Small intestine (tissue), 7 donors: ENCODE data around the gene MADCAM1. TPM values are rescaled to one million over a fixed set of nuclear protein-coding genes. Genes with fewer than 3 reads are reported as not detected.

Source experiments
- DNase-seq, 2 donors: peaks; one replicate each; pipeline versions ENCODE4 v3.0.0 to v3.0.0-alpha.2; 2013
- FAIRE-seq: peaks from 2 replicates; lab custom pipeline; 2012; peaks lifted over from hg19 to GRCh38; lab: Jason Lieb, UNC
- H3K27ac ChIP-seq, 3 donors: one replicate each; pipeline ENCODE4 v1.5.1; 2013; ENCODE audit warnings: low read length in 2 of 3, mild to moderate bottlenecking in 2 of 3, control low read depth in 1 of 3, inconsistent platforms in 1 of 3, low read depth in 1 of 3, moderate library complexity in 1 of 3
- H3K27me3 ChIP-seq, 3 donors: one replicate each; pipeline ENCODE4 v1.6.1; 2013; ENCODE audit warnings: low read length in 3 of 3, inconsistent platforms in 1 of 3; ENCODE audit not compliant: control insufficient read depth in 3 of 3, insufficient read depth in 3 of 3
- H3K36me3 ChIP-seq, 3 donors: one replicate each; pipeline ENCODE4 v1.6.1; 2013; ENCODE audit warnings: low read length in 3 of 3, inconsistent platforms in 1 of 3, low read depth in 1 of 3, mild to moderate bottlenecking in 1 of 3, moderate library complexity in 1 of 3; ENCODE audit not compliant: control insufficient read depth in 3 of 3, insufficient read depth in 2 of 3
- H3K4me1 ChIP-seq, 3 donors: one replicate each; pipeline ENCODE4 v1.6.1; 2013; ENCODE audit warnings: low read length in 2 of 3, inconsistent platforms in 1 of 3, low read depth in 1 of 3, mild to moderate bottlenecking in 1 of 3, moderate library complexity in 1 of 3; ENCODE audit not compliant: control insufficient read depth in 3 of 3, insufficient read depth in 2 of 3
- H3K4me3 ChIP-seq, 3 donors: one replicate each; pipeline ENCODE4 v1.5.1; 2013; ENCODE audit warnings: low read length in 3 of 3, control low read depth in 1 of 3, inconsistent platforms in 1 of 3, low read depth in 1 of 3, mild to moderate bottlenecking in 1 of 3, moderate library complexity in 1 of 3
- H3K9me3 ChIP-seq, 2 donors: one replicate each; pipeline ENCODE4 v1.6.1; 2013; ENCODE audit warnings: low read depth in 1 of 2, low read length in 1 of 2; ENCODE audit not compliant: control insufficient read depth in 2 of 2, insufficient read depth in 1 of 2
- WGBS, 3 donors: extraction: QIAGEN DNeasy Blood & Tissue Kit; methylation state at CpG; one replicate each; pipeline ENCODE4 v1.1.7; 2013; 5-methylcytosine and 5-hydroxymethylcytosine counted together
- polyA plus RNA-seq, 4 donors: library from polyadenylated mRNA; stranded (reverse) in 3 of 4; unstranded in 1 of 4; fragments of 200-250 nt in 3 of 4; fragments of 120-200 nt in 1 of 4; gene quantifications; one replicate each; pipeline versions ENCODE4 v1.2.1 to v1.2.3, GENCODE V29; 2013
- donor health status: healthy with polysubstance abuse.
- donor health status: control.
- donor health status: control.
- donor health status: Bipolar disorder and iron deficiency.
- donor health status: healthy.

The MADCAM1 gene
- polyA plus RNA-seq, 4 donors: 1.1 to 11.3 (median 6.4) TPM; not detected in 1

GRCh38 chr19:460877-461720, 35.2 kb upstream of the MADCAM1 start, which contains the start of gene SHC2:
SHC2 (minus strand) TSS chr19:461033; CDS start chr19:460996, 37 bp downstream.
- H3K27ac ChIP-seq: peak within 1 kb of the TSS; percentile 34 to 95 (median 87)
- DNase-seq (peak in 1 of 2 donors; percentile 67), FAIRE-seq (no peak)
- H3K27me3 ChIP-seq: peaks cover 0 to 6% (median 3%) of the 10 kb centered on the region in 3 donors
- H3K4me1 ChIP-seq: peaks cover 0 to 8% (median 0%) of the 10 kb centered on the region in 3 donors
- no peaks in the 10 kb centered on the region for H3K9me3 ChIP-seq
- peaks cover 0 to 8% (median 0%) of the 10 kb centered on the region in 3 donors for H3K36me3 ChIP-seq
- peak within 1 kb of the TSS; percentile 51 to 74 (median 52) for H3K4me3 ChIP-seq
- 0 to 4% (median 2%) methylated on average over 23 to 84 of the region's 85 CpGs for WGBS, 3 donors

GRCh38 chr19:461721-462551, 34.4 kb upstream of the MADCAM1 start:
- Histone ChIP-seq H3K9me3 (no peaks in the 10 kb centered on the region), H3K27me3 (peaks cover 0 to 6% (median 3%) of the 10 kb centered on the region in 3 donors), H3K36me3 (peaks cover 0 to 5% (median 0%) of the 10 kb centered on the region in 3 donors), H3K4me3 (peak overlapping the region; percentile 30 to 51 (median 47)), H3K4me1 (peaks cover 0 to 8% (median 0%) of the 10 kb centered on the region in 3 donors), H3K27ac (peak overlapping the region; percentile 24 to 80 (median 65))
- FAIRE-seq (no peak), DNase-seq (peak; percentile 91 to 95)
- WGBS, 3 donors: 4 to 7% (median 5%) methylated on average over 54 to 60 of the region's 60 CpGs

GRCh38 chr19:463483-464207, 32.6 kb upstream of the MADCAM1 start:
- Histone ChIP-seq H3K36me3 (no peaks in the 10 kb centered on the region), H3K9me3 (no peaks in the 10 kb centered on the region), H3K27me3 (peaks cover 0 to 6% (median 3%) of the 10 kb centered on the region in 3 donors), H3K4me1 (peaks cover 0 to 8% (median 0%) of the 10 kb centered on the region in 3 donors), H3K27ac (no peak overlapping the region), H3K4me3 (no peak overlapping the region)
- 77 to 86% (median 82%) methylated on average over 29 to 35 of the region's 35 CpGs for WGBS, 3 donors
- FAIRE-seq (no peak), DNase-seq (no peak)

GRCh38 chr19:464208-464545, 32.1 kb upstream of the MADCAM1 start:
- no peaks in the 10 kb centered on the region for H3K9me3 ChIP-seq

GRCh38 chr19:465056-465816, 31.1 kb upstream of the MADCAM1 start:
- FAIRE-seq (no peak), DNase-seq (no peak)
- no peak overlapping the region for H3K4me3 ChIP-seq
- 91 to 96% (median 96%) methylated on average over 3 of the region's 3 CpGs for WGBS, 3 donors
- no peaks in the 10 kb centered on the region for H3K9me3 ChIP-seq
- no peaks in the 10 kb centered on the region for H3K36me3 ChIP-seq
- H3K27me3 ChIP-seq: peaks cover 0 to 6% (median 3%) of the 10 kb centered on the region in 3 donors
- peaks cover 0 to 8% (median 0%) of the 10 kb centered on the region in 3 donors for H3K4me1 ChIP-seq
- H3K27ac ChIP-seq: no peak overlapping the region

More at GRCh38 chr19:464208-464545, 32.1 kb upstream of the MADCAM1 start:
- Histone ChIP-seq H3K4me1 (peaks cover 0 to 8% (median 0%) of the 10 kb centered on the region in 3 donors), H3K4me3 (no peak overlapping the region), H3K27me3 (peaks cover 0 to 6% (median 3%) of the 10 kb centered on the region in 3 donors), H3K27ac (no peak overlapping the region), H3K36me3 (no peaks in the 10 kb centered on the region)
- FAIRE-seq: no peak
- 55 to 91% (median 76%) methylated on average over 5 to 9 of the region's 9 CpGs for whole genome bisulfite sequencing, 3 donors
- DNase-seq: no peak

- 65 to 84% (median 79%) methylated on average over 11 of the region's 11 CpGs for WGBS, 3 donors
- FAIRE-seq: no peak
- no peaks in the 10 kb centered on the region for H3K27me3 ChIP-seq
- no peak overlapping the region for H3K27ac ChIP-seq
- no peaks in the 10 kb centered on the region for H3K4me1 ChIP-seq
- H3K9me3 ChIP-seq: no peaks in the 10 kb centered on the region
- DNase-seq: no peak
- H3K4me3 ChIP-seq: no peak overlapping the region
- H3K36me3 ChIP-seq: no peaks in the 10 kb centered on the region
Measured at GRCh38 chr19:467554-467953, 28.7 kb upstream of the MADCAM1 start.

- 39 to 76% (median 47%) methylated on average over 22 to 27 of the region's 27 CpGs for WGBS, 3 donors
- FAIRE-seq (no peak), DNase-seq (no peak)
Measured at GRCh38 chr19:468587-469256, 27.6 kb upstream of the MADCAM1 start.

More at GRCh38 chr19:468587-469256, 27.6 kb upstream of the MADCAM1 start:
- Histone ChIP-seq H3K4me1 (no peaks in the 10 kb centered on the region), H3K9me3 (no peaks in the 10 kb centered on the region), H3K4me3 (no peak overlapping the region), H3K27ac (no peak overlapping the region), H3K27me3 (no peaks in the 10 kb centered on the region), H3K36me3 (no peaks in the 10 kb centered on the region)
